Kidney epithelial cell (primary cell): ENCODE results near the gene MECP2. TPM values are rescaled to one million over a fixed set of nuclear protein-coding genes. Genes with fewer than 3 reads are reported as not detected.

ENCODE experiments used
- DNase-seq: peaks from one replicate; pipeline ENCODE4 v3.0.0-alpha.2; 2010; ENCODE audit warnings: low read depth
- H3K27me3 ChIP-seq: 2 replicates; pipeline ENCODE4 v1.6.0; 2011; ENCODE audit warnings: low read length; ENCODE audit not compliant: control insufficient read depth, insufficient read depth
- H3K36me3 ChIP-seq: 2 replicates; pipeline ENCODE4 v1.5.1; 2011; ENCODE audit warnings: low read length; ENCODE audit not compliant: control insufficient read depth, insufficient read depth
- H3K4me3 ChIP-seq: 2 replicates; pipeline ENCODE4 v1.5.1; 2011; ENCODE audit warnings: low read depth, mild to moderate bottlenecking, control low read depth, low read length
- CTCF ChIP-seq: IDR thresholded peaks from 2 replicates; pipeline ENCODE4 v1.5.1; 2011; ENCODE audit warnings: mild to moderate bottlenecking, moderate library complexity, low read length, control low read depth, inconsistent platforms; ENCODE audit not compliant: insufficient read depth, poor library complexity, severe bottlenecking
- total RNA-seq: library from RNA; depleted of rRNA; stranded (reverse); fragments of >200 nt; gene quantifications from 2 replicates; pipeline ENCODE4 v1.2.3, GENCODE V29; 2015

MECP2 gene
- total RNA-seq, 1 donor from 2014 or later, result 34.4 TPM

GRCh38 chrX:154010330-154011087 is 87.0 kb downstream of the MECP2 start:
- peaks cover 1% of the 10 kb centered on the region for H3K36me3 ChIP-seq
- H3K4me3 ChIP-seq, result no peak overlapping the region
- TF ChIP-seq CTCF, result no peak
- no peaks in the 10 kb centered on the region for H3K27me3 ChIP-seq
- no peak for DNase-seq

GRCh38 chrX:154008521-154008920 is 89.0 kb downstream of the MECP2 start:
- H3K36me3 ChIP-seq, result peaks cover 1% of the 10 kb centered on the region
- no peak for TF ChIP-seq CTCF
- DNase-seq, result no peak
- H3K27me3 ChIP-seq, result no peaks in the 10 kb centered on the region
- H3K4me3 ChIP-seq, result no peak overlapping the region

GRCh38 chrX:154006947-154007346 is 90.6 kb downstream of the MECP2 start:
- Histone ChIP-seq H3K4me3 (no peak overlapping the region), H3K27me3 (no peaks in the 10 kb centered on the region), H3K36me3 (peaks cover 1% of the 10 kb centered on the region)
- DNase-seq, result no peak
- no peak for TF ChIP-seq CTCF

- H3K4me3 ChIP-seq, result no peak overlapping the region
- no peak for TF ChIP-seq CTCF
Observed at GRCh38 chrX:154004315-154004714, 93.2 kb downstream of the MECP2 start.

GRCh38 chrX:154002215-154002719 is 95.2 kb downstream of the MECP2 start:
- Histone ChIP-seq H3K36me3 (no peaks in the 10 kb centered on the region), H3K27me3 (no peaks in the 10 kb centered on the region), H3K4me3 (no peak overlapping the region)
- DNase-seq, result peak; percentile 55
- no peak for TF ChIP-seq CTCF

More at GRCh38 chrX:154004315-154004714, 93.2 kb downstream of the MECP2 start:
- no peaks in the 10 kb centered on the region for H3K27me3 ChIP-seq
- no peaks in the 10 kb centered on the region for H3K36me3 ChIP-seq
- no peak for DNase-seq

- Histone ChIP-seq H3K4me3 (no peak overlapping the region), H3K36me3 (no peaks in the 10 kb centered on the region), H3K27me3 (no peaks in the 10 kb centered on the region)
- TF ChIP-seq CTCF, result no peak
- DNase-seq, result no peak
Observed at GRCh38 chrX:154000051-154000450, 97.5 kb downstream of the MECP2 start.
